HK-2 (cell line): ENCODE results near the gene FRMPD2.
"Not testable (repeated sequence)": the region's sequence is repeated elsewhere in the genome, so short reads cannot be mapped to it uniquely, and the experiment has no call there.

ENCODE experiments used
- DNase-seq: peaks from one replicate; pipeline ENCODE4 v3.0.0-alpha.2; 2018; ENCODE audit not compliant: unreplicated experiment

Gene FRMPD2

DNA sequence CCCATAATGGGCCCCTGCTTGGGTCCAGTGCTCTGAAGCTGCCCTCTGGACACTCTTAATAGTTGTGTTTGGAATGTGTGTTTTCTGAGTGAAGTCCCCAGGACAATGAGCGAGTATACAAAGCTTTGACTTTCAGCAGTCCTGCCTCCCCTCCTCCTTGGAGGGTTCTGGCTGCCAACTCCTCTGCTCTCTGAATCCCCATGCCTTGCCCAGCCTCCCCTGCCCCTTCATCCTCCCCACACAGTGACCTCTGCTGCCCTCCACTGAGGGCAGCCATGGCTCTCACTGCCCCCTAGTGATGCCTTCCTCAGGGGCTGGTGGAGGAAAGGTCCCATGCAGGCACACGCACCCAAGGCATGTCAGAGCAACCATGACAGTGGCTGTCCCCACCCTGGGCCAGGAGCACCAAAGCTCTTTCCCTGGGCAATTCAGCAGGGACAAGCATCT is 40.9 kb downstream of the FRMPD2 start:
- DNase-seq: no peak

DNA sequence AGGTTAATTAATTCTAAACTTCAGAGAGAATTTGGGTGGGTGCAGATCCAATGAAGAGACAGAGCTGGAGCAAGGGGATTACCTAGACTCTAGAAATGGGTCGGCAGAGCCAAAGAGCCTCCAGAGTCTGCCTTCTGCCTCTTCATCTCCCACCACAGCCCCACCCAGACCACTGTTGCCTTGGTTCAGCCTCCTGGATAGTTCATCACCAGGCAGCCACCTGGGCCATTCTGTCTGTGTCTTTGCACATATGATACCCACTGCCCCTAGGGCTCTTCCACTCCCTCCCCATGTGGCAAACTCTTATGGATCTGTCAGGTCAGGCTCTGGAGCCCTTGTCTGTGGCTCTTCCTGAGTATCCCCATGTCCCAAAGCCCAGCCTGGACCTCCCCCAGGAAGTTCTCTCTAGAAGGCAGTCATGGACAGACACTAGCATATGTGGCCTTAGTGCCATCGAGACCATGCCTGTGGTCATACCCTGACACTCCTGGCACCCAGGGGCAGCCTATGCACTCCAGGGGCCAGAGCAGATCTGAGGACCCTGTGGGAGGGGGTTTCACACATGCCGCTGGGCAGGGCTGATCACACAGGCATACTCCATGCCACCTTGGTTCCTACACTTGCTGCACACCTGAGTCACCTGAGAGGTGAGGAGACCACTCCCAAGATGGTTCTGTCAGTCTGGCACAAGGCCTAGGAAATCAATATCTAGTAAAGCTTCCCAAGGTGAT is 41.6 kb downstream of the FRMPD2 start:
- DNase-seq: no peak

DNA sequence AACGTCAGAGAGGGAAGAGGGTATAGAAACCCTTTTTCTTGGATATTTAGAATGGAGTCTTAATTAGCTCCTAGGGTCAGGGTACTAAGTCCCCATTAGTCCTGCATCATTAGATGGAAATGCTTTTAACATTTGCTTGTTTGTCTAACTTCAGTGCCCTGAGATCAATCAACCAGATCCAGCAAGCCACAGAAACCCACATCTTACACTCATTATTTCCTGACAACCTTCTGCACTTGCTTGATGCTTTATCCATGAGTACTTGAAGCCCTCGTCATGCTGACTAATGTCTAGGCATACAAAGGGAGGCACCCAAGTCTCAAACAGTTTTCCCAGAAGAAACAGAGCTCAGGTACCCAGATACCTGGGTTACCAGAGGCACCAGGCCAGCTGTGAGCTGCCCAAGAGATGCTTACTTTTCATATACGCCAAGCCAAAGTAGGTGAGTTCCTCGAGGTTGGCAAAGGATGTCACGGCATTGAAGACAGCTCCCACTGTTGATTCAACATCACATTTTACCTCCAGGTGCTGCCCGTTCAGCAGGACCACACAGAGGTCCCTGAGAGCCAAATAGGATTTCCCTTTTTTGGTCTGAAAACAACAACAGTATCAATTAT is 42.7 kb downstream of the FRMPD2 start:
- no peak for DNase-seq

DNA sequence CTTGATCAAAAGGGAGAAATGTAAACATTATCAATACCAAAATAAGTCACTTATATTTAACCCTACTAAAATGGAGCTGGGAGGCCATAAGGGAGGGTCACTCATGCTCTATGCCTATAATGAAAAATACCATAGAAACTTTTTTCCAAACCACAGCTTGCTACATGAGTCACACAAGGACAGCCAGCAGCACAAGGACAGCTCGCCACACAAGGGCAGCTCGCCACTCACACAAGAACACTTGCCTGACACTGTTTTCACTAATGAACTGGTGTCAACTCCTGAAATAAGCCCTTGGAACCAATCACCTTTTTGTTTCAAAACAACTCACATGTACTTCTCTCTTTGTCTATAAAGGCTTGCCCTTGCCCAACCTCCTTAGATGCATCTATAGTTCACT is 43.3 kb downstream of the FRMPD2 start:
- no peak for DNase-seq

DNA sequence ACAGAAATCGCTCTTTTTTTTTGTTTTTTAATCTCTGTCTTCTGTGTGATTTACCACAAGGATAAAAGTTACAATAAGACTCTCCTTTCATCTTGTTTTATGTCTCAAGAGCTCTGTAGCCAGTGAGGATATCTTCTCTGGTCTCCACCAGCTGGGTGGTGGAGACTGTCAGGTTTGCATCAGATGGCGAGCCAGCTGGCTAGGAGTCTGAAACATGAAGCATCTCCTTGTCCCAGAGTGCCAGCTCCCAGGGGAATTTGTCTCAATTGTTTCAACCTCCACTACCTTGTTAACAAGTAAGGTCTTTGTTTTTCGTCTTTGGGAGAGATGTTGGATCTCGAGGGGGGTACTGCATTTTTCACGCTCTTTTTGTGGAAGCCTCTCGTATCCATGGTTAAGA is 47.3 kb downstream of the FRMPD2 start:
- no peak for DNase-seq

DNA sequence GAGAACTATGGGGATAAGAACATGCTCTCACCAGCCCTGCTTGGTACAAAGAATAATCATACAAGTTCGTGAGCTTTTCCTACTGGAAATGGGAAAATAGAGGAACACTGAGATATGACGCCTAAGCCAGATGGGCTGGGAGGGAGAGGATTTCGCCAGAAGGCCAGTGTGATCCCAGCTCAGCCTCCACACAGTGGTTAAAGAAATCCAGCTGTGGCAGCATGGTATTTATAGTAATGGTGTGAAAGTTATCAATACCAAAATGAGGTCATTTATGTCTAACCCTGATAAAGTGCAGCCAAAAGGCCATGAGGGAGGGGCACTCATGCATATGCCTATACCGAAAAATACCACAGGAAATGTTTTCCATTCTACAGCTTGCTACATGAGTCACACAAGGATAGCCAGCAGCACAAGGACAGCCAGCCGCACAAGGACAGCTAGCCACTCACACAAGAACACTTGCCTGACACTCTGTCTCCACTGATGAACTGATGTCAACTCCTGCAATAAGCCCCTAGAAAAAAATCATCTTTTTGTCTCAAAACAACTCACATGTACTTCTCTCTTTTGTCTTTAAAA is 49.4 kb downstream of the FRMPD2 start:
- DNase-seq: no peak

GRCh38 chr10:48224296-48224695 is 50.2 kb downstream of the FRMPD2 start:
- no peak for DNase-seq

- no peak for DNase-seq
These were observed 52.7 kb downstream of the FRMPD2 start for GRCh38 chr10:48221814-48222213.

- not testable (repeated sequence) for DNase-seq
These were observed 53.5 kb downstream of the FRMPD2 start for GRCh38 chr10:48221031-48221430.

DNA sequence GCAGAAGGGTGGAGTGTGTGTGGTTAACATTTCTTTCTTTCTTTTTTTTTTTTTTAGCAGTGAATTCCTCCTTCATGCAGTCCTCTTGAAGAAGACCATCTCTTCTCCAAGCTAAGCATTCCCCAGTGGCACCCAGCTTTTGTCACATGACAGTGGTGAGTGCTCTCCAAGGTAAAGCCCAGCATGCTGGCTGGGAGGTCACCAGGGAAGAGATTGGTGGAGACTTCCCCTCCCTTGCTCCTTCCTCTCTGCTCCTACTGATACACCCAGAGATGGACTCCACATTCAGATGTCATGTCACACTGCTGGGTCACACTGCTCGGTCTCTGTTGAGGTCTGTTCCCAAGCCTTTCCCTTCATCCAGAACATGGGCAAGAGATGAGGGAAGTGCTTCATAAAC is 55.3 kb downstream of the FRMPD2 start:
- no peak for DNase-seq

- no peak for DNase-seq
These were observed 57.8 kb downstream of the FRMPD2 start for GRCh38 chr10:48216744-48217143.

DNA sequence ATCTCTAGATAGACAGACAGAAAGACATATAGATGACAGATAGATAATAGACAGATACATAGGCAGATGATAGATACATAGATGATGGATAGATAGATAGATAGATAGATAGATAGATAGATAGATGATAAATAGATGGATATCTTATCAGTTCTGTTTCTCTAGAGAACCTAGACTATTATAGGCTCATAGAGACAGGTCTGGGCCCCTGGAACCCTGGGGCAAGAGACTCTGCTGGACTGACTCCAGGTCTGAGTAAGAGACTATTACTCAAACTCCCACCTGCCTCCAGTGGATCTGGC is 58.3 kb downstream of the FRMPD2 start:
- no peak for DNase-seq

- peak; percentile 62 for DNase-seq
These were observed 58.9 kb downstream of the FRMPD2 start for GRCh38 chr10:48215486-48216203.

DNA sequence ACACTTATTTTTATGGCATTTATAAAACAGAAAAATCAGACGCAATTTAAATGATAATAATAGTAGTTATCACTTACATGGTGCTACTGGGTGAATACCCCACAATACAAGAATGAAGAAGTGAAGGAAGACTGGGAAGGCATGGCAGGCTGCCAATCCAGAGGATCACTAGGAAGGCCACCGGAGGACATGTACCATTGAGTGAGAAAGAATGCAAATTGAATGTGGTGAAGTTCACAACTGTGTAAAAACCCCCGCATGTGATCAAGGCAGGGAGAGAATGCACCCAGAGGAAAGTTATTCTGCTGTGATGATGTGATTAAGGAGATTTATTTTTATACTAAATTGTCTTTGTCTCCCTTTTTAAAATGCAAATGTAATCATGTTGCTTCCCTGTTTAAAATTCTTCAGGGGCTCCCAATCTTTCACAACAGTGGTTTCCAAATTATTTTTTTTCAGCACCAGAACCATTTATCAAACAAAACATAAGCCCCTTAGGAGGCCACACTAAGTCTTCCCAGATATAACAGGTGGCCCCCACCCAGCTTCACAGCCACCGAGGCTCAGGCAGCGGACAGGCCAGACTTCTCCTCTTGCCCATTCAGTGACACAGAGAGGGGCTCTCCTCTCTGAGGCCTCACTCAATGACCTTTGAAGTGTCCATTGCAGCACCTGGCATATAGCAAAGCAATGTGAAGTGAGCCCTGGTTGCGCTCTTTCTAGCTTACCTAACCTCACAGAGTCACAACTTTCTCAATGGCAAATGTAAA is 59.6 kb downstream of the FRMPD2 start:
- no peak for DNase-seq

- no peak for DNase-seq
These were observed 61.4 kb downstream of the FRMPD2 start for GRCh38 chr10:48213047-48213446.

DNA sequence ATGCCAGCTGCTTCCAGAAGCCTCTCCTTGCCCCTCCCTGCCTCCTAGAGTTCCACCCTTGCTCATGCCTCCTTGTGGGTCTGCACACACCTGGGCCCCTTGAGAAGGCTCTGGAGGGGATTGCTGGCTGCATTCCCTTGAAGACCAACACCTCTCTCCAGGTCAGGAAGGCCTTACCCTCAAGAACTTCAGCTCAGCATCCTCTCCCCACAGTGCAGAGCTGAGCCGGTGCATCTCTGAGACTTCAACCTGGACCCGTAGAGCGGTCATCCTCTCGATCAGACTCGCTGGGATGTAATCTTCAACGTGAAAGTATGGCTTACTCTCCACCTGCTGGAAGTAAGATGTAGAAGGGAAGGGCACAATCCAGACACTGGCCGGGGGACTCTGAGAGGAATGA is 62.7 kb downstream of the FRMPD2 start:
- no peak for DNase-seq

DNA sequence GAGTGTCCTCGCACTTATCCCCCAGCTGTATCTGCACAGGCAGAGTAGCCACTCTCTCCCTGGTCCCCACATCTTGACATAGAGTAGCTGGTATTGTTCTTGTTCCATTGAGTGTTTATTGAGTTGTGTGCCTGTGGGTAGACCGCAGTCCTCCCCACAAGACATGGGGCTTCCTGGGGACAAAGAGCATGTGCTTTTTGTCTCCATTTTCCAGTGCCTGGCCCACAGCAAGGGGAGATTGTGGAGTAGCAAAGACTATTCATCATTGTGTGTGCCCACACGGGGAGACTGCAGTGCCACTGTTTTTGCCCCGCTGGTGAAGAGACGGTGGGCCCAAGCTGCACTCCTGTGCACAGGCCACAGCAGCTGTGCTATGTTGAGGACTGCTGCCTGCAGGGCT is 63.5 kb downstream of the FRMPD2 start:
- no peak for DNase-seq

- no peak for DNase-seq
These were observed 64.1 kb downstream of the FRMPD2 start for GRCh38 chr10:48210391-48210790.

DNA sequence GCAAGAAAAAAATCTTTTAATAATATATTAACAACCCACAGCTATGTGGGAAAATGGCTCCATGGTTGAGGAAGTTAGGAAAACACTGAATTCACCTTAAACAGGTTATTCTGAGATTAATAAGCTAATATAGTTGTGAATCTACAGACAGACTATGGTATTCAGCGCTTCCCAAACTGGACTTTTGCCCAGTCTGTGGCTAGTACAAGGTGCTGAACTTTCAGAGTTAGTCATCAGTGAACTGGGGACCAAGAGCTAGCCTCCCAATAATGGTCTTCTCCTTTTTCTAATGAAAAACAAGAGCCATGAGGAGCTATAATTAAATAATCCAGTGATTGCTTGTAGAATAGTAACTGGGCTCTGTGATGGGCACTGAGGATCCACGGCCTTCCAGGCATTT is 65.3 kb downstream of the FRMPD2 start:
- DNase-seq: no peak

- no peak for DNase-seq
These were observed 66.6 kb downstream of the FRMPD2 start for GRCh38 chr10:48207853-48208252.

GRCh38 chr10:48206482-48207250 is 67.8 kb downstream of the FRMPD2 start:
- no peak for DNase-seq
